Heart right ventricle (tissue), 16 donors: ENCODE results near the gene PHLPP1. TPM values are rescaled to one million over a fixed set of nuclear protein-coding genes. Genes with fewer than 3 reads are reported as not detected.

ENCODE experiments used
- ATAC-seq, 8 donors: fragments of 200-7000 bp; cut with Tn5 transposase; one replicate each; pipeline ENCODE4 v1.9.1; 2020; ENCODE audit warnings: mild to moderate bottlenecking in 8 of 8, moderate library complexity in 8 of 8, moderate number of reproducible peaks in 1 of 8
- DNase-seq, 2 donors: peaks; one replicate each; pipeline ENCODE4 v3.0.0-alpha.2; 2020
- H3K27ac ChIP-seq, 10 donors: fragments of 200-600 bp; sonication (generic) in 2 of 10; one replicate each; pipeline versions ENCODE4 v1.5.0 to v1.8.0; 2020 to 2022; ENCODE audit warnings: mild to moderate bottlenecking in 3 of 10
- H3K27me3 ChIP-seq, 7 donors: fragments of 200-600 bp; one replicate each; pipeline ENCODE4 v1.8.0; 2021 to 2022; ENCODE audit warnings: mild to moderate bottlenecking in 2 of 7
- H3K36me3 ChIP-seq, 9 donors: fragments of 200-600 bp; sonication (generic) in 1 of 9; one replicate each; pipeline versions ENCODE4 v1.5.0 to v1.8.0; 2020 to 2022; ENCODE audit warnings: mild to moderate bottlenecking in 2 of 9
- H3K4me1 ChIP-seq, 9 donors: fragments of 200-600 bp; sonication (generic) in 1 of 9; one replicate each; pipeline versions ENCODE4 v1.5.0 to v1.8.0; 2020 to 2022; ENCODE audit warnings: mild to moderate bottlenecking in 4 of 9
- H3K4me3 ChIP-seq, 10 donors: fragments of 200-600 bp; sonication (generic) in 2 of 10; one replicate each; pipeline versions ENCODE4 v1.5.0 to v1.8.0; 2020 to 2022; ENCODE audit warnings: mild to moderate bottlenecking in 7 of 10, moderate library complexity in 2 of 10
- H3K9me3 ChIP-seq, 11 donors: fragments of 200-600 bp in 10 of 11; sonication (generic) in 2 of 11; one replicate each; pipeline versions ENCODE4 v1.5.0 to v1.8.0; 2013 to 2022; ENCODE audit warnings: mild to moderate bottlenecking in 2 of 11, control low read depth in 1 of 11, moderate library complexity in 1 of 11
- CTCF ChIP-seq, 9 donors: fragments of 200-600 bp; sonication (generic) in 2 of 9; IDR thresholded peaks; one replicate each; pipeline versions ENCODE4 v1.5.0 to v1.8.0; 2021 to 2022; ENCODE audit warnings: antibody characterized with exemption in 9 of 9, mild to moderate bottlenecking in 5 of 9, moderate library complexity in 1 of 9
- WGBS, 2 donors: extraction: QIAGEN DNeasy Blood & Tissue Kit; methylation state at CpG; one replicate each; pipeline ENCODE4 v1.1.7; 2013; ENCODE audit warnings: inconsistent platforms in 1 of 2; 5-methylcytosine and 5-hydroxymethylcytosine counted together
- intact Hi-C, 10 donors: fragments of 100-400 bp; cut with DNase I; formaldehyde crosslinking; loops; one replicate each; pipeline versions ENCODE4 v1.11.1 to v1.14.2; 2022
- polyA plus RNA-seq, 2 donors: library from polyadenylated mRNA; stranded (reverse); fragments of 200-250 nt; gene quantifications; one replicate each; pipeline ENCODE4 v1.2.3, GENCODE V29; 2013
- total RNA-seq, 10 donors: library from RNA; stranded (reverse); fragmentation: NEBNext Ultra II Directional in 3 of 10; extraction: Animal tissue kit (Norgen Biotek cat#: 25700) in 3 of 10; gene quantifications; one replicate each; pipeline versions ENCODE4 v1.2.1 to v1.2.4, GENCODE V29; 2021 to 2023
- donor health status: Arrhythmogenic right ventricular cardiomyopathy.
- donor health status: ischemic (EF 13 %, LVEDD 7.1; RV severe dilation, severe dysfunction).
- donor health status: healthy with polysubstance abuse.
- donor health status: DM: no; HTN: yes; CAD: no.
- donor health status: DM: no; HTN: no; CAD: no.
- donor health status: ischemic (EF 25% LVEDD 6.9; RV normal size, moderate dysfunction).
- donor health status: ischemic (EF 25% LVEDD 5.7; RV mildly dilated, moderate dysfunction).
- donor health status: healthy.
- donor health status: DM: yes; HTN: yes; CAD: no.
- donor health status: Ischemic cardiomyopathy.
- donor health status: ischemic (EF 35%, LVEDD 5.7; RV mildly dilated, moderate dysfunction).
- donor health status: nonischemic (EF 11% LVEDD 7.7; RV severe dilation, severe dysfunction).
- donor health status: DM: yes; HTN: yes; CAD: no.
- donor health status: PGD.
- donor health status: ischemic (EF 29% LVEDD 5.4; RV normal size, mild dysfunction).
- donor health status: nonischemic (EF 23%, LVEDD 6.1; RV moderate dilation, normal function).

The PHLPP1 gene
- total and polyA plus RNA-seq, 12 donors = 1.8 to 10.7 (median 8.0) TPM

GRCh38 chr18:62721839-62722795 is 6.8 kb downstream of the PHLPP1 start:
- peak overlapping the region in 3 of 10 donors; percentile 10 to 18 (median 10) for H3K4me3 ChIP-seq
- 51 to 68% methylated on average over 8 of the region's 8 CpGs for WGBS, 2 donors
- peaks cover 3 to 77% (median 43%) of the 10 kb centered on the region in 9 donors for H3K4me1 ChIP-seq

GRCh38 chr18:62723666-62724281 is 8.4 kb downstream of the PHLPP1 start:
- ATAC-seq = peak in 2 of 8 donors; percentile 35 to 49
- no peak for DNase-seq
- H3K9me3 ChIP-seq = no peaks in the 10 kb centered on the region
- peak overlapping the region in 2 of 10 donors; percentile 0 to 20 for H3K27ac ChIP-seq
- intact Hi-C loops = loop anchor here in 3 of 10 donors (10.0 kb wide), 3 partner anchors 51 to 71 kb away; no protein-coding TSS in a partner anchor
- 64 to 77% methylated on average over 5 of the region's 5 CpGs for WGBS, 2 donors
- TF ChIP-seq CTCF (IDR thresholded peaks at IDR 0.05) = no peak
- no peaks in the 10 kb centered on the region for H3K36me3 ChIP-seq
- no peaks in the 10 kb centered on the region for H3K27me3 ChIP-seq
- no peak overlapping the region for H3K4me3 ChIP-seq
- H3K4me1 ChIP-seq = peaks cover 3 to 64% (median 34%) of the 10 kb centered on the region in 9 donors

More at GRCh38 chr18:62721839-62722795, 6.8 kb downstream of the PHLPP1 start:
- DNase-seq (no peak), ATAC-seq (peak in 2 of 8 donors; percentile 29 to 46)
- Histone ChIP-seq H3K9me3 (no peaks in the 10 kb centered on the region), H3K27ac (peak overlapping the region in 4 of 10 donors; percentile 1 to 61 (median 52)), H3K27me3 (no peaks in the 10 kb centered on the region), H3K36me3 (no peaks in the 10 kb centered on the region)
- intact Hi-C loops = loop anchor here in 3 of 10 donors (10.0 kb wide), 3 partner anchors 53 to 73 kb away; no protein-coding TSS in a partner anchor
- no peak for TF ChIP-seq CTCF (IDR thresholded peaks at IDR 0.05)

- Histone ChIP-seq H3K27ac (no peak overlapping the region), H3K4me3 (no peak overlapping the region), H3K4me1 (peaks cover 0 to 42% (median 21%) of the 10 kb centered on the region in 9 donors), H3K9me3 (no peaks in the 10 kb centered on the region), H3K36me3 (no peaks in the 10 kb centered on the region), H3K27me3 (no peaks in the 10 kb centered on the region)
- DNase-seq = no peak
- intact Hi-C loops = loop anchor here in 3 of 10 donors (10.0 kb wide), 3 partner anchors 49 to 69 kb away; no protein-coding TSS in a partner anchor
- TF ChIP-seq CTCF (IDR thresholded peaks at IDR 0.05) = no peak
- 87 to 89% methylated on average over 3 of the region's 3 CpGs for WGBS, 2 donors
- no peak for ATAC-seq
Measured at GRCh38 chr18:62725896-62726295, 10.6 kb downstream of the PHLPP1 start.

- intact Hi-C loops = loop anchor here in 3 of 10 donors (10.0 kb wide), 3 partner anchors 47 to 67 kb away; no protein-coding TSS in a partner anchor
- no peak overlapping the region for H3K27ac ChIP-seq
- no peak for TF ChIP-seq CTCF (IDR thresholded peaks at IDR 0.05)
- DNase-seq = no peak
- H3K4me1 ChIP-seq = peaks cover 0 to 19% (median 11%) of the 10 kb centered on the region in 9 donors
- H3K9me3 ChIP-seq = peaks cover 0 to 16% (median 7%) of the 10 kb centered on the region in 11 donors
- H3K27me3 ChIP-seq = no peaks in the 10 kb centered on the region
- H3K4me3 ChIP-seq = no peak overlapping the region
- H3K36me3 ChIP-seq = no peaks in the 10 kb centered on the region
- 100% methylated on average over 2 of the region's 2 CpGs for WGBS, 2 donors
- ATAC-seq = no peak
Measured at GRCh38 chr18:62728254-62728653, 12.9 kb downstream of the PHLPP1 start.
